ENCODE data around the gene CAMK1G. TPM values are rescaled to one million over a fixed set of nuclear protein-coding genes. Genes with fewer than 3 reads are reported as not detected.

Gene CAMK1G
- total and polyA plus RNA-seq, 2 of the 4 experiments (the other 2 are of a cell fraction), result 0.72 to 1.8 TPM

- no peak overlapping the region for H3K4me3 ChIP-seq (ENCODE audit: insufficient read depth, low read depth, low read length)
- no peaks in the 10 kb centered on the region for H4K20me1 ChIP-seq (ENCODE audit: insufficient read depth, low read length)
- H3K23ac ChIP-seq (ENCODE audit: low read depth, low read length), result no peak overlapping the region
- no peaks in the 10 kb centered on the region for H3K79me1 ChIP-seq (ENCODE audit: low read depth in 1 of 2, low read length in 2 of 2)
- H3K56ac ChIP-seq (ENCODE audit: extremely low read depth, insufficient read depth, low read length), result no peak overlapping the region
- intact Hi-C loops (cut with micrococcal nuclease) (no loop called here), in situ Hi-C loops (cut with MboI; ENCODE audit: low sequenced_read_pairs) (no loop called here), dilution Hi-C loops (cut with HindIII; ENCODE audit: low sequenced_read_pairs, unreplicated experiment) (no loop called here)
- H3K4me1 ChIP-seq (ENCODE audit: control insufficient read depth, insufficient read depth, low read length), result no peaks in the 10 kb centered on the region
- no peak overlapping the region for H2BK15ac ChIP-seq (ENCODE audit: low read depth, low read length)
- H3K27me3 ChIP-seq (ENCODE audit: control insufficient read depth, insufficient read depth, low read length), result peaks cover 7% of the 10 kb centered on the region
- H3K36me3 ChIP-seq (ENCODE audit: control insufficient read depth, insufficient read depth, low read length), result no peaks in the 10 kb centered on the region
- H3K9me3 ChIP-seq (ENCODE audit: control insufficient read depth, insufficient read depth, low read length), result no peaks in the 10 kb centered on the region
- no peak overlapping the region for H3K4ac ChIP-seq (ENCODE audit: low read depth, low read length)
- H2BK5ac ChIP-seq (ENCODE audit: low read depth, low read length, poor library complexity, severe bottlenecking), result no peak overlapping the region
- H3K4me2 ChIP-seq (ENCODE audit: low read depth, low read length), result no peak overlapping the region
- no peak overlapping the region for H4K5ac ChIP-seq (ENCODE audit: low read depth, low read length)
- no peak for ATAC-seq (ENCODE audit: low read depth)
- ChIA-PET POLR2A (ENCODE audit: unreplicated experiment) (no interaction called here), CTCF (interaction anchor here (1.4 kb wide), 1 partner anchor 9 kb away, joined by 9 read pairs; no protein-coding TSS in a partner anchor)
- H4K8ac ChIP-seq (ENCODE audit: low read depth in 2 of 2, low read length in 2 of 2), result no peak overlapping the region
- no peak overlapping the region for H2AK9ac ChIP-seq (replicated peaks; ENCODE audit: low read depth, low read length, poor library complexity)
- TF ChIP-seq ELK1 (IDR thresholded peaks at IDR 0.05; ENCODE audit: borderline replicate concordance, low read depth, low read length) (no peak), USF2 (IDR thresholded peaks at IDR 0.05; ENCODE audit: low read depth, low read length) (no peak), CHD1 (IDR thresholded peaks at IDR 0.05; ENCODE audit: low read depth, low read length) (no peak), CEBPB (IDR thresholded peaks at IDR 0.05; ENCODE audit: low read depth, low read length) (no peak), RFX5 (IDR thresholded peaks at IDR 0.05; ENCODE audit: low read depth, low read length) (no peak), RAD21 (IDR thresholded peaks at IDR 0.05; ENCODE audit: low read length) (no peak), POLR2A (IDR thresholded peaks at IDR 0.05; ENCODE audit: low read depth, low read length) (no peak), BHLHE40 (IDR thresholded peaks at IDR 0.05; ENCODE audit: low read depth, low read length) (no peak), MAZ (IDR thresholded peaks at IDR 0.05; ENCODE audit: borderline replicate concordance, low read depth, low read length) (no peak)
- BruUV-seq (replicated peaks), result no TSS peak
- H2AK5ac ChIP-seq (ENCODE audit: low read depth, low read length), result no peak overlapping the region
- no peak overlapping the region for H3K27ac ChIP-seq (ENCODE audit: insufficient read depth, low read length)
- H3K18ac ChIP-seq (ENCODE audit: low read depth, low read length), result no peak overlapping the region
- no peak overlapping the region for H4K91ac ChIP-seq (ENCODE audit: insufficient read depth, low read depth, low read length)
- H3K9ac ChIP-seq (ENCODE audit: low read depth, low read length), result no peak overlapping the region
- DNase-seq, result no peak
- H2AFZ ChIP-seq (replicated peaks; ENCODE audit: low read length, poor library complexity), result no peak overlapping the region
- H3K14ac ChIP-seq (replicated peaks; ENCODE audit: low read depth, low read length), result no peak overlapping the region
- H2BK20ac ChIP-seq (ENCODE audit: low read depth, low read length), result no peak overlapping the region
- no peaks in the 10 kb centered on the region; the same call in 1 of the 2 replicates for H3K9me1 ChIP-seq (ENCODE audit: insufficient read depth, low read length)
- H2BK120ac ChIP-seq (ENCODE audit: low read depth, low read length), result no peak overlapping the region
Measured at GRCh38 chr1:209557221-209557620, 26.3 kb upstream of the CAMK1G start.

All from IMR-90 (cell line).